NCI-H2196 (cell line): ENCODE results near the gene EDA2R.

Experiments
- DNase-seq: peaks from one replicate; lab custom pipeline; 2025; ENCODE audit not compliant: unreplicated experiment; lab: John Stamatoyannopoulos, UW

EDA2R gene

GRCh38 chrX:66547847-66548369 lies 91.0 kb downstream of the EDA2R start:
- DNase-seq: no peak
